ENCODE results near the gene PIGK.

DNA sequence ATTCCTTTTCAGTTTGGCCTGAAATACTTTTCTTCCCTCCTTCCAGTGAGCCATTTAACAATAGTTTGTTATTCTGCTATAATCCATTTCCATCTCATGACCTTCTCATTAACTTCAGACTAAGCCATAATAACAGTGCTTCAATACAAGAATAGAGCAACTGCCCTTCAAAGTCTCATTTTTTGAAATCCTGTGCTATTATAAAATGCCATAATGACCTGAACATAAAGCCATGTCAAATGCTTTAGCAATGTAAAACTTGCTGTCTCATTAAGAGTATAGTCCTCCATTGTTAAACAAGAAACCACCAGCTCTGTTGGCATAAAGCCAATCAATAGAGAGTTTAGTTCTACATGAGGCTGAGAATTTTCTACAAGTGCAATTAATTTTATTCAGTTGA, 9.6 kb upstream of the PIGK start:
- TF ChIP-seq POLR2A (IDR thresholded peaks at IDR 0.05) = no peak
- TF ChIP-seq, protein P1, sequence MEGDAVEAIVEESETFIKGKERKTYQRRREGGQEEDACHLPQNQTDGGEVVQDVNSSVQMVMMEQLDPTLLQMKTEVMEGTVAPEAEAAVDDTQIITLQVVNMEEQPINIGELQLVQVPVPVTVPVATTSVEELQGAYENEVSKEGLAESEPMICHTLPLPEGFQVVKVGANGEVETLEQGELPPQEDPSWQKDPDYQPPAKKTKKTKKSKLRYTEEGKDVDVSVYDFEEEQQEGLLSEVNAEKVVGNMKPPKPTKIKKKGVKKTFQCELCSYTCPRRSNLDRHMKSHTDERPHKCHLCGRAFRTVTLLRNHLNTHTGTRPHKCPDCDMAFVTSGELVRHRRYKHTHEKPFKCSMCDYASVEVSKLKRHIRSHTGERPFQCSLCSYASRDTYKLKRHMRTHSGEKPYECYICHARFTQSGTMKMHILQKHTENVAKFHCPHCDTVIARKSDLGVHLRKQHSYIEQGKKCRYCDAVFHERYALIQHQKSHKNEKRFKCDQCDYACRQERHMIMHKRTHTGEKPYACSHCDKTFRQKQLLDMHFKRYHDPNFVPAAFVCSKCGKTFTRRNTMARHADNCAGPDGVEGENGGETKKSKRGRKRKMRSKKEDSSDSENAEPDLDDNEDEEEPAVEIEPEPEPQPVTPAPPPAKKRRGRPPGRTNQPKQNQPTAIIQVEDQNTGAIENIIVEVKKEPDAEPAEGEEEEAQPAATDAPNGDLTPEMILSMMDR (IDR thresholded peaks at IDR 0.05 in 4 of 5, conservative IDR thresholded peaks at IDR 0.05 in 1 of 5) = no peak
